IPS-NIHi7 (cell line): ENCODE measurements around the gene GNAQ.
"Not testable (repeated sequence)": the region's sequence is repeated elsewhere in the genome, so short reads cannot be mapped to it uniquely, and the experiment has no call there.

Source experiments
- DNase-seq: peaks from one replicate; pipeline ENCODE4 v3.0.0; 2012; ENCODE audit warnings: mixed read lengths; ENCODE audit errors: extremely low spot score

GNAQ gene

DNA sequence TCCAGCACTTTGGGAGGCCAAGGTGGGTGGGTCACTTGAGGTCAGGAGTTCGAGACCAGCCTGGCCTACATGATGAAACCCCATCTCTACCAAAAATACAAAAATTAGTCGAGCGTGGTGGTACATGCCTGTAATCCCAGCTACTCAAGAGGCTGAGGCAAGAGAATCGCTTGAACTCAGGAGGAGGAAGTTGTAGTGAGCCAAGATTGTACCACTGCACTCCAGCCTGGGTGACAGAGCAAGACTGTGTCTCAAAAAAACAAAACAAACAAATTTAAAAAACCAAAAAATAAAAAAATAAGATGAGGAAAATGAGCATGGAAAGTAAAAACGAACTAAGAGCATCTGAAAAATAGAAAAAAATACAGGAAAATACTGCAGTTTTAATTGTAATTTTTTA lies 152.8 kb downstream of the GNAQ start:
- not testable (repeated sequence) for DNase-seq

DNA sequence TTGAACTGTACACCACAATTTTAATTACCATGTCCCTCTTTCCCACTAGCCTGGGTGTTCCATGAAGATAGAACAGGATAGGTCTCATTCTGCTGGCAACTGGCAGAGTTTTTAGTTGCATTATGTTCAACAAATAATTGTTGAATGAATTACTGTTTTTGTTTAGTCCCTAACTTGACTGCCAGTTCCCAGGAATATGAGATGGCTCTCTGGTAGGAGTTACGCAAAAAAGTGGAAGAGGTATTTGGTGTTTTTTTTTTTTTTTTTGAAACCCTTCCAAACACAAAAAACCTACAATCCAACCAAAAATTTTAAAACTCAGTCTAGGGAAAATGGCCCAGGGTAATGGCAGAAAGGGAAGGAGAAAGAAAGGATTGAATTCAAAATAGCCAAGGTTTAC lies 153.6 kb downstream of the GNAQ start:
- DNase-seq: no peak

DNA sequence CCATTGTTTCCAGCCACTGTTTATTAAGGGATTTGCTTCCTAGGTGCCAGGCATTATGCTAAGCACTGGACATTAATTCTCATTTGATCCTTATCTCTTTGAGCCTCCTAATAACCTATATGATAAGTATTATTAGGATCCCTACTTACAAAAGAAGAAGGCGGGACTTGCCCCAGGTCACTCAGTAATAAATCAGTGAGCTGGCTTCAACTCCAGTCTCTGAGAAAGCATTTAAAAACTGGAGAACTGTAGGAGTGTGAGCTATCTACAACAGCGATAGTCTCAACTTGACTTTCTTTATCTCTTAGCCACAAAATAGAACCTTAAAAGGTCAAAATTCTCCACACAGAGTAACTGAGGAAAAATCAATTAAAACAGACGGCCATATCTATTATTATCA lies 155.0 kb downstream of the GNAQ start:
- DNase-seq: no peak

DNA sequence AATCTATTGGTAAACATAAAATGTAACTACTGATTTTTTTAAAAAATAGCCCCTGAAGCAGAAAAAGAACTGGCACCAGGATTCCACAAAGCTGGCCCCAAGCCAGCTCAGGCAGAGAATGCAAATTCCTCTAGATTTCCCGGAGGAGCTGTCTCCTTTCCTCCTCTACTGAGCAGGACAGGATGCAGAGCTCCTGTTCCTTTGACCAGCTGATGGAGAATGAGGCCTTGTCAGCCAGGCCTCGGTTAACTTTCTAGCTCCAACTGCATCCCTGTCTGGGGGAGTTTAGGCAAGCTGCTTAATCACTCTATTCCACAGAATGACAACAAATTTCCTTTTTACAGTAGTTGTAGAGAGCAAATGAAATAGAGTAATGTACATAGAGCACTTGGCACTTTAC lies 155.5 kb downstream of the GNAQ start:
- DNase-seq: peak; percentile 41

DNA sequence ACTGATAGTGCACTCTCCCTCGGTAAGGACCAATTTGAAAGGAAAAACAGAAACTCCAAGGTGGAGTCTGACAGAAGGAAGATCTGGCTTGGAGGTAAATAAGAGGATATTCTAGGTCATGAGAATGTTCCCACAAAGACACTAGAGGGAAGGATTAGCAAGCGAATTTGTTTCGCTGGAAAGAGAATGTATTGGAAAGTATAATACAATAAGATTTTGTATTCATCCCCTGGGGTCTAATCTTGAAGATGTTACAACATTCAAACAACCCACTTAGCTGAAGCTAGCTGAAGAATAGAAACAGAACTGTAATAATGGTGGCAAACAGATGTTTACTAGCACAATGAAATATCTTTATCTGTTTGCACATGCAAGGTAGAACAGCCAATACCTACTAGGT lies 158.7 kb downstream of the GNAQ start:
- no peak for DNase-seq

DNA sequence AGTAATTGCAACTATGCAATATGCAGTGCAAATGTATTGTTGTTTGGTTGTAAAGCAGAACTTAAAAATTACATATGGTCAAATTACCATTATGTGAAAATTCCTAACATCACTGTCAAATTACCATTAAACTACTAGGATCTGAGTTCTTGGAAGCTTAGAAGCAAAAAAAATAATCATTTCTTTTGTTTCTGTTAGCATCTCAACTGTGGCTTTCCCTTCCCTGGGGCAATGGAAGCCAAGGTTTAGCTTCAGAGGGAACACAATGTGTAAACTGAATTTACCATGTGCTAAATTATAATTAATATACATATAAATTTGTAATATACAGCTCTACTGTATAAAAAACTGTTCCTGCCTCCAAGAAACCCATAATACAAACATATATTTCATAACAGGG lies 159.4 kb downstream of the GNAQ start:
- DNase-seq: no peak

DNA sequence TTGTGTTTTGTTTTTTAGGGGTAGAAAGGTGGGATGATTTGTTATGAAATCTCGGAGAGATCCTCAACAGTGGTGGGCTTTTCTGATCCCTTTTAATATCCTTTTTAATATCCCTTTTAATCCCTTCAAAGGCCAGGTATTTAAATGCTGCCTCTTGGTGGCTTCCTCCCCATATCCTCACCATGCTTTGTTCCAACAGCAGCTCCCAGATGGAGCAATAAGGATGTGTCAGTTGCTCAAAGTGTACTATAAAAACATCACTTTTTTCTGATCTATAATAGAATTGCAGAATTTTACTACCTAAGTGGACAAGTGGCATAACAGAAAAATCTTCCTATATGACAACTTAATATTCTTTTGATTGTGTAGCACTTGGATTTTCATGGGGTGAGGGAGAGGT lies 160.1 kb downstream of the GNAQ start:
- DNase-seq: no peak

DNA sequence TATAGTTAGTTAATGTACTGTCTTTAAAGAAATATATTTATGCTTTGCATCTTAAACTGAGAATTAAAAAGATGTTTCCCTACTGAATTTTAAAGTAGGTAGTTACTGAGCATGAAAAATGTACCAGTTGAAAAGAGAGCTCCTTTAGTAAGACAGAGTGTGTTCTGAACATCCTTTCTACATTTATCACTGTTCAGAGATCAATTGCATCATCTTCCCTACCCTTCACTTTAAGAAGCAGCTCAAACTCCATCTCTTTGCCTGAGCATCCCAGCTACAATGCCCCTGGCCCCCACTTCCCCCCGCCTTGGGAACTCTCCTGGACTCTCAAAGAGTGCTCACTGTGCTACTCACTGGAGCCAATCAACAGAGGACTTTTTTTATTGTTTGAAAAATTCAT lies 164.7 kb downstream of the GNAQ start:
- DNase-seq: no peak

DNA sequence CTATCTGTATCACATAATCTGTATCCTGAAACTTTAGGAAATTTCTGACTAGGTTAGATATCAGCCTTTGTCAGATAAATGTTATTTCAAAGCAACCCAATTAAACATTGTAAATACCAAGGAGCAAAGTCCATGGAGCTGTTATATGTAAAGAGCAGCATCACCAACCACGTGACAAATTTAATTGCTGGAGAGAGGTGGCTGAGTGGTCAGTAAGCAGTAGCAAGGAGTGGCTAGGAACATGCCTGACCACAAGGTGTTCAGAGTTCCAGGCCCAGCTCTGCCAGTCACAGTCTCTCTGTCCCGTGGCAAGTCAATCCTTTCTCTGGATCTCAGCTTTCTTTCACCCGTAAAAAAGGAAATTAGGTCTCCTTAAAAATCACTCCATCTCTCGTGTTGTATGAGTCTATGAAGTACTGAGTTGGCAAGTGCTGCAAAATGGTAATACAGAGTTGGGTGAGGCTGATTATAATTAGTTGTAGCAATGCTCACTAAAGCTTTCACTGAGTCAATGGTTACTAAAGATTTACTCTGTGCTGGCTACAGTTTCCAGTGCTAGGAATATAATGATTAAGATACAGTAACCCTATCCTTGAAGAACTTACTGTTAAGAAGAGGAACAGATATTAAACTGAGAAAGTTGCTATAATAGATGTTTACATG lies 166.1 kb downstream of the GNAQ start:
- no peak for DNase-seq

DNA sequence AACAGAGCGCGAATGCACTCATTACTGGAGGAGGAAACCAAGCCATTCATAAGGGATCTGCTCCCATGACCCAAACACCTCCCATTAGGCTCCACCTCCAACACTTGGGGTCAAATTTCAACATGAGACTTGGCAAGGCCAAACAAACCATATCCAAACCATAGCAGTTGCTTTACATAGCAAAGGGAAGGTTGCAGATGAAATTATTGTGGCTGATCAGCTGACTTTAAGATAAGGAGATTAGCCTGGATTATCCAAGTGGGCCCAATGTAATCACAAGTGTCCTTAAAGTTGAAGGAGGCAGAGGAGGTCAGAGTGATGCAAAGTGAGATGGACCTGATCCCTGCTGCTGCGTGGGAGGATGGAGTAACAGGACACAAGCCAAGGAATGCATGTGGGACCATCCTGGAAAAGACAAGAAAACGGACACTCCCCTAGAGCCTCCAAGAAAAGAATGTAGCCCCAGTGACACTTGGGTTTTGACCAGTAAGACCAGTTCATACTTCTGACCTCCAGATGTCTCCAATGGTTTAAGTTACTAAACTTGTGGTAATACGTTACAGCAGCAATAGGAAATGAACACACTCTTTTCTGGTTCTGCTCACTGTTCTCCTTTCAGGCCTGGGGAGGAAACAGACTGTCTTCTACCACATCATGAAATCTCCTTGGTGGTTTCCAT lies 167.3 kb downstream of the GNAQ start:
- no peak for DNase-seq

DNA sequence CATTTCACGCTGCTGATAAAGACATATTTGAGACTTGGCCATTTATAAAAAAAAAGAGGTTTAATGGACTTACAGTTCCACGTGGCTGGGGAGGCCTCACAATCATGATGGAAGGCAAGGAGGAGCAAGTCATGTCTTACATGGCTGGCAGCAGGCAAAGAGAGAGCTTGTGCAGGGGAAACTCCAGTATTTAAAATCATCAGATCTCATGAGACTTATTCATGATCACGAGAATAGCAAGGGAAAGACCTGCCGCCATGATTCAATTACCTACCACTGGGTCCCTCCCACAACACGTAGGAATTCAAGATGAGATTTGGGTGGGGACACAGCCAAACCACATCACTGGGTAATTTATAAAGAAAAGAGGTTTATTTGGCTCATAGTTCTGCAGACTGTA lies 168.0 kb downstream of the GNAQ start:
- not testable (repeated sequence) for DNase-seq

DNA sequence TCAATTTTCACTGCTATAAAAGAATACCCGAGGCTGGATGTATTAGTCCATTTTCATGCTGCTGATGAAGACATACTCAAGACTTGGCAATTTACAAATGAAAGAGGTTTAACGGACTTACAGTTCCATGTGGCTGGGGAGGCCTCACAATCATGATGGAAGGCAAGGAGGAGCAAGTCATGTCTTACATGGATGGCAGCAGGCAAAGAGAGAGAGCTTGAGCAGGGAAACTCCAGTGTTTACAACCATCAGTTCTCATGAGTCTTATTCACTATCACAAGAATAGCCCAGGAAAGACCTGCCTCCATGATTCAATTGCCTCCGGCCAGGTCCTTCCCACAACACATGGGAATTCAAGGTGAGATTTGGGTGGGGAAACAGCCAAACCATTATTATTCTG lies 170.7 kb downstream of the GNAQ start:
- not testable (repeated sequence) for DNase-seq

DNA sequence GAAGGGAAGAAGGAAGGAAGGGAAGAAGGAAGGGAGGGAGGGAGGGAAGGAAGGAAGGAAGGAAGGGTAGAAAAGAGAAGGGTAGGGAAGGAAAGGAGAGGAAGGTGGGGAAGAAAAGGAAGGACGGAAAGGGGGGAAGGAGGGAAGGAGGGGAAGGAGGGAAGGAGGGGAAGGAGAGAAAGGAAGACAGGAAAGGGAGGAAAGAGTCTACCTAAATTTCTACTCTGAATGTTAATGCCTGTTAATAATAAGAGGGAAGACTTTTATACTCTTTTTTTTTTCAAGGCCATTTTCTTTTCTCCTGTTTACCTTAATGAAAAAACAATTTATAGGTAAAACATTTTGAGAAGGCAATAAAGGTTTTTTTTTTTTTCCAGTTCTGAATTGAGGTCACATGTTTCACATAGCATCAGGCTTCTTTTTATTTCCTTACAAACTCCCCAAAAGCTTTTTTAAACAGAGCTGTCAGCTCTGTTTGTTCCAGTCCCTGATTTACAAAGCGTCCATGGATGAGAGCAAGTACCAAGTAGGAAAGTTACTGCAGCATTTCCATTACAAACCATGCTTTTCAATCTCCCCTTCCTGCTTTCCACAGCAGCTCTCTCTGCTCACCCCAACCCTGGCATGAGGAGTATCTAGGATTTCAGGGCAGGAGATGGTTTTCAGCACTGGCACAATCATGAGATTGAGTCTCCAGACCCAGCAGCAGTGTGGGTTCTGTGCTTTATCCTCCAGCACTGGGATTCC lies 173.9 kb downstream of the GNAQ start:
- no peak for DNase-seq

DNA sequence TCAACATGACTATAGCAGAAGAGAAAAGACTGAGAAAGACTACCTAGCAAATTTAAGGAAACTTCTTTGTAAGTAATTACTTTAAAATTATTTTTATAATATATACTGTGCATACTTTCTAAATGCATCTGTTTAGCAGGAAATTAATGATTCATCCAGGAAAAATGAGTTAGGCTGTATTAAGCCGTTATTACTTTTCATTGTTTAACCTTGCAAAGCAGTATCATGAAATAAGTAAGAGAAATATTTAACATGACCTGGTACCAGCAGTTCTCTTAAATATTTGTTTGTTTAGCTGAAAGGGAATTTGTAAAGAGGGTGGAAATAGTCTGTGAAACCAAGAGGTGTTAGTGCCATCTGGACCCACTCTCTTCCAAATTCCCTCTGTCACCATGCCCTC lies 175.0 kb downstream of the GNAQ start:
- DNase-seq: no peak

DNA sequence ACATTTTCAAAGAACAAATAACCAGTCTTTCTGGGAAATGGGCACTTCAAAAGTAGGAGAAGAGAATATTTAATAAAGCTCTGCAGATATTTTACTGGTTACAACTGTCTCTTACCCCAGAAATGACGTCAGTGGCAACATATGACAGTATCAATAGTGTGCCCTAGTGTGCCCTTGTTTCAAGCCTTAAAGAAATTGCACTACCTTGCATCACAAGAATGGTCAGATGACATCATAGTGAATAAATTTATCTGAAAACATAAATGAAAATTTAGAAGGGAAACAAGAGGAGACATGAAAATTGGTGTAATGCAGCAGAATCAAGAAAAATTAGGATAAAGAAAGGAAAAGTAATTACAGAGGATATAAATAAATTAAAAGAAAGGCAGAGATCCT lies 176.7 kb downstream of the GNAQ start:
- no peak for DNase-seq

DNA sequence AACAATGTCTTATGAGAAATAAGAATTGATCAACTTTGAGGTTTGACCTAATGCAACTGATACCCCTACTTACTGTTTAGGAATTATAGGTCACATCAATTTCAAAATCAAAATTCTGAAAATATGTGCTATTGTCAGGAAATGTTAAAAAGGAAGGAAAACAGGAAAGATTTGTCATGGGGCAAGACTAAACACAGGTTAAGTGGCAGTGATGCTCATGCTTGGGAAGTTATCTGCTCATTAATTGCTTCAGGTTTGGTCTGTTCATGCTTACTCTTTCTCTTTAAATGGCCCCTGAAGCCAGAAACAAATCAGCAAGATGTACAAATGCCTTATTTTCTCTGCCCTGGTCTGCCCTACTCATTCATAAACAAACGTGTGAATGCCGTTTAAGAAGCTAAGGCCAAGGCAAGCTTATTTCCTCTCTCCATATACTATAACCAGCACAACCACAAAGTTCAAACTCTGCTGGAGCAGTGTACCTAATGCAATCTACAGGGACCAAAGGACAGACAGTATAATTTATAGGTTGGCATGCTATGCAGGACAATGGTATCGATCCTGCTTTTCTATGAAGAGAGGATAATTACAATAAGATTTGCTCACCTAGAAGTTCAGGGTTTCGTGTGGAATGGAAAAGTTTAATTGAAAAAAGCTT lies 177.2 kb downstream of the GNAQ start:
- DNase-seq: no peak

DNA sequence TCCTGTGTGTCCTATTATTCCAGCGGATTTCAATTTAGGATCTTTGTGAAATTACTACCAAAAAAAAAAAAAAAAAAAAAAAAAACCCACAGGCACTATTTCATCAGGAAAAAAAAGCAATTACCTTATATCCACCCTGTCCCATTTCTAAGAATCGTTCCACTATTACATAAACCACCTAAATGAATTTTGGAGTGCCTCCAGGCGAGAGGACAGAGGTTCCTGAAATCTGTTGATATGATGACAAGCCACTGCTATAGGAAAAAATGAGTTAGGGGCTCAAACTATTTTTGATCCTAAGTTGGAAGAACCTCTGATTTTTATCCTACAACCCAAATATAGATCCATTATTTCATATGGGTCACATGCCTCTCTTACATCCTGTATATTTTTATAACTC lies 177.9 kb downstream of the GNAQ start:
- no peak for DNase-seq

DNA sequence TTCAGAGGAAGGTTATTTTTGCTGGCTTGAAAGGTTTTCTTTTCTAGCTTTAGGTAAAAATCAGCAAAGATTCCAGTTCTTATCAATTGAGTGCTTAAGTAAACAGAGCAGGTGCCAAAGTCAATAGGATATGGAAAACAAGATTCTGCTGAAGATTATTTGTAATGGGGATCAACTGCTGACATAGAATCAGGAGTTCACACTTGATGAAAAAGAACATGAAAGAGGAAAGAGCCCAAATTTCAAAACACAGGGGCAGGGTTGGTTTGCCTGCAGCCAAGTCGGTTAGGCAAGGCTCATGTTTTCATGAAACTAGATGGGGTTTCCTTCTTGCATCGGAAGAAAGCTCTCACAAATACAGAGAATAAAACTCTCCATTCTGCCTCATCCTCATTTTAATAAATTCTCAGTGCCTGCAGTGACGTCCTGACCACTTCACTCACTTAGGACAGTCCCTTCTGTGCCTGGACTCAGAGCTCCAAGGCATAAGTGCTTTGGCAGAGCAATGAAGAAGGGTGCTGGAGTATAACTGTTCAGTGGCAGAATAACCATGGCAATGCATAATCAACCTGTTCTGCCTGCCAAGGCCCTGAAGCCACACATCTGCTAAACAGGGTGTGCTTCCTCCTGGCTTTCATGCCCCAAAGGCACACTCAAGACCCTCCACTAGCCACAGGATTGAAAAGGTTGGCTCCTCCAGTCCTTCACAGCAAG lies 179.6 kb downstream of the GNAQ start:
- no peak for DNase-seq

DNA sequence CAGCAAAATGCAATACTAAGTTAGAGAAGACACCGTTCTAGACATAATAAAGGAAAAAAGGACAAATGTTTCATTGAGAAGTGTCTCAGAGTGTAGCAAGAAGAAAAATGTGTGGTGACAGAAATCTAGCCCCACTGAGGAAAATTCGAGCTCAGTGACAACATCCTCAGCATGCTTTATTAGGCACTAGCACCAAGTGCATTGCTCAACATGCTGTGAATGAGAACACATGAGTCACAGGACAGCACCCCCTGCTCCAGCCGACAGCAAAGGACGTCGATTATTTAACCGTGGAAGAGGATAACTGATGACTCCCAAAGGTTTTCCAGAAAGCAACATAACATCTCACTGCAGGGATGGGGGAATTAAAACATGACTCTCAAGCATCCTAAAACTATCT lies 182.7 kb downstream of the GNAQ start:
- DNase-seq: no peak

DNA sequence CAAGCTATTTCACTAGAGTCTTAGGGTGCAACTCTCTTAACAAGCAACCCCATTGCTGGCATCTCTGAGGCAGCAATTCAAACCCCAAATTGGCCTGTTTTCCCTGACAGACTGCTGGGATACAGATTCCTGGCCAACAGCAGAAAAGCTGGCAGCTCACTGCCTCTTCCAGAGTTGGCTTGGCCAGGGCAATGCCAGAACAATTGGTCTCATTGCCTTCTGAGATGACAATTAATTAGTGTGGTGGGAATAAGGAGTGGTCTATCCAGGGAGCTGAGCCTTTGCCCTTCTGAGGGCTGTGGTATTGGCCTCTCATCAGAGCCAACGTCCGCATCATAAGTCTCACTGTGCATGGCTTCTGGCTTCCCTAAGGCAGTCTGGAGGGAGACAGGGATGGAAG lies 183.2 kb downstream of the GNAQ start:
- no peak for DNase-seq

DNA sequence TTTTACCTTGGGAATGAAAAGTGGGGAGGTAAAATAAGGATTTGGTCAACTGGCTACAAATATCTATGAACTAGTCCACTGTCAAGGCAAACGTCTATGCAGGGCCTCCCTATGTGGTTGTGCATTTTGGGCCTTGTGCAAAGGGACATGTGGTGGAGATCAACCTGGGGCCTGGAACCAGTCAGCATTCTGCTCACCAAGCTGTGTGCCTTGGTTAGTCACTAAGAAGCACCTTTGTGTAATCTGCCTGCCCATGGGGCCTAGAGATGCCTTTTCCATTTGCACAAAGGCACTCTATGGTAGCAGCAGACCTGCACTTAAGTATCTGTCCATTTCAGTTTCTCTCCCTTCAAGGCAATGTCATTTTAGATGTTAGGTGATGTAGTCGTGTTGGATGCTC lies 184.0 kb downstream of the GNAQ start:
- no peak for DNase-seq

DNA sequence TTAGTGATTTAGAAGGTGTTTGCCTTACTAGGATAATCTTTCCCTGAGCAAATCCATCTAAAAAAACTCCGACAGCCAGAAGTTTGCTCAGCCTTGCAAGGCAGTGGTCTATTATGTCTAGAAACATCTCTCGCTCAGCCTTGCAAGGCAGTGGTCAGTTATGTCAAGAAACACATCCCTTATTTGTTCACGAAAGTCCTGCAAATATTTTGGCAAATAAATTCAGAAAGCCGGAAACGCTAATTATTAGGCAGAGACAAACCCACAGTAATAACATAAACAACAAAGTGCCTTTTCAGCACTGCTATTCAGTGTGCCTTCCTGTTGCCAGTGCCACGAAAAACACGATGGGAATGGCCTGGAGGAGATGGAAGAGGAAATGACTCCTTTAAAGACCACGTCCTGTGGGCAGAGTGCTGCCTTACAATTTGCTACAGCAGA lies 184.5 kb downstream of the GNAQ start:
- no peak for DNase-seq
